Ascending aorta (tissue), 2 donors: ENCODE measurements around the gene SLC9A9. TPM values are rescaled to one million over a fixed set of nuclear protein-coding genes. Genes with fewer than 3 reads are reported as not detected.

Source experiments
- DNase-seq, 2 donors: peaks; one replicate each; pipeline ENCODE4 v3.0.0-alpha.2; 2019; ENCODE audit warnings: low spot score in 2 of 2
- H3K27ac ChIP-seq, 2 donors: fragments of 200-600 bp; sonication (generic); one replicate each; pipeline ENCODE4 v1.5.1; 2016 to 2017; ENCODE audit warnings: mild to moderate bottlenecking in 1 of 2
- H3K27me3 ChIP-seq: fragments of 200-600 bp; sonication (generic); one replicate; pipeline ENCODE4 v1.5.1; 2017
- H3K36me3 ChIP-seq, 2 donors: fragments of 200-600 bp; sonication (generic); one replicate each; pipeline ENCODE4 v1.5.1; 2016
- H3K4me1 ChIP-seq, 2 donors: fragments of 200-600 bp; sonication (generic); one replicate each; pipeline ENCODE4 v1.5.1; 2016 to 2017; ENCODE audit warnings: mild to moderate bottlenecking in 1 of 2
- H3K4me3 ChIP-seq, 2 donors: fragments of 200-600 bp; sonication (generic); one replicate each; pipeline ENCODE4 v1.5.1; 2016 to 2017; ENCODE audit warnings: mild to moderate bottlenecking in 1 of 2
- H3K9me3 ChIP-seq, 2 donors: fragments of 200-600 bp; sonication (generic); one replicate each; pipeline ENCODE4 v1.5.1; 2016
- CTCF ChIP-seq, 3 experiments: fragments of 200-600 bp in 2 of 3; fragments of 450-650 bp in 1 of 3; sonication (generic) in 2 of 3; IDR thresholded peaks; one replicate each; pipeline ENCODE4 v1.5.1; 2016 to 2019; ENCODE audit warnings: antibody characterized with exemption in 3 of 3, mild to moderate bottlenecking in 1 of 3, moderate library complexity in 1 of 3
- intact Hi-C: fragments of 100-400 bp; cut with DNase I; formaldehyde crosslinking; loops from one replicate; pipeline ENCODE4 v1.15.1; 2023
- total RNA-seq: library from RNA; depleted of rRNA; stranded (reverse); fragments of >200 nt; gene quantifications from one replicate; pipeline ENCODE4 v1.1.0, GENCODE V29; 2016

Gene SLC9A9
- total RNA-seq, 1 donor from 2014 or later = 63.4 TPM

GRCh38 chr3:143276592-143276991 lies 571.7 kb downstream of the SLC9A9 start:
- Histone ChIP-seq H3K27me3 (no peaks in the 10 kb centered on the region), H3K4me1 (no peaks in the 10 kb centered on the region), H3K27ac (no peak overlapping the region), H3K4me3 (no peak overlapping the region), H3K36me3 (no peaks in the 10 kb centered on the region), H3K9me3 (no peaks in the 10 kb centered on the region)
- intact Hi-C loops = no loop called here
- no peak for TF ChIP-seq CTCF (IDR thresholded peaks at IDR 0.05)
- DNase-seq = no peak

- Histone ChIP-seq H3K27me3 (no peaks in the 10 kb centered on the region), H3K9me3 (no peaks in the 10 kb centered on the region), H3K4me3 (no peak overlapping the region), H3K36me3 (no peaks in the 10 kb centered on the region), H3K4me1 (no peaks in the 10 kb centered on the region), H3K27ac (no peak overlapping the region)
- intact Hi-C loops = no loop called here
- DNase-seq = no peak
- no peak for TF ChIP-seq CTCF (IDR thresholded peaks at IDR 0.05)
These were observed 574.1 kb downstream of the SLC9A9 start for GRCh38 chr3:143273975-143274690.

GRCh38 chr3:143271136-143271535 lies 577.1 kb downstream of the SLC9A9 start:
- intact Hi-C loops = no loop called here
- TF ChIP-seq CTCF (IDR thresholded peaks at IDR 0.05) = no peak
- no peaks in the 10 kb centered on the region for H3K36me3 ChIP-seq

GRCh38 chr3:143269741-143270140 lies 578.5 kb downstream of the SLC9A9 start:
- H3K4me1 ChIP-seq = no peaks in the 10 kb centered on the region
- TF ChIP-seq CTCF (IDR thresholded peaks at IDR 0.05) = no peak
- no peaks in the 10 kb centered on the region for H3K36me3 ChIP-seq
- no peak overlapping the region for H3K4me3 ChIP-seq
- no peak for DNase-seq
- H3K27ac ChIP-seq = no peak overlapping the region
- H3K9me3 ChIP-seq = no peaks in the 10 kb centered on the region
- intact Hi-C loops = no loop called here
- no peaks in the 10 kb centered on the region for H3K27me3 ChIP-seq

More at GRCh38 chr3:143271136-143271535, 577.1 kb downstream of the SLC9A9 start:
- H3K4me3 ChIP-seq = no peak overlapping the region
- H3K27me3 ChIP-seq = no peaks in the 10 kb centered on the region
- H3K9me3 ChIP-seq = no peaks in the 10 kb centered on the region
- no peaks in the 10 kb centered on the region for H3K4me1 ChIP-seq
- DNase-seq = no peak
- H3K27ac ChIP-seq = no peak overlapping the region

- no peaks in the 10 kb centered on the region for H3K9me3 ChIP-seq
- H3K4me3 ChIP-seq = no peak overlapping the region
- intact Hi-C loops = no loop called here
- H3K27ac ChIP-seq = no peak overlapping the region
- no peaks in the 10 kb centered on the region for H3K27me3 ChIP-seq
- H3K4me1 ChIP-seq = no peaks in the 10 kb centered on the region
- TF ChIP-seq CTCF (IDR thresholded peaks at IDR 0.05) = no peak
- no peak for DNase-seq
- no peaks in the 10 kb centered on the region for H3K36me3 ChIP-seq
These were observed 580.3 kb downstream of the SLC9A9 start for GRCh38 chr3:143267989-143268388.
